SK-N-SH (cell line): ENCODE data around the gene COL4A6. TPM values are rescaled to one million over a fixed set of nuclear protein-coding genes. Genes with fewer than 3 reads are reported as not detected.

Experiments used
- CTCF ChIA-PET: fragments of 300-600, 350-600 bp; formaldehyde crosslinking; extraction: SDS; loops from one replicate; lab custom pipeline; 2021; lab: Yijun Ruan, JAX
- POLR2A ChIA-PET: fragments of 350-600 bp; sonication (Branson Sonifier 250); formaldehyde crosslinking; extraction: SDS; loops from one replicate; lab custom pipeline; 2020; ENCODE audit warnings: antibody characterized with exemption, inconsistent platforms; lab: Yijun Ruan, JAX
- DNase-seq: peaks from one replicate; pipeline ENCODE4 v3.0.0; 2012
- H2AFZ ChIP-seq: fragments of 200-600 bp; sonication (generic); 2 replicates; pipeline ENCODE4 v1.8.1; 2016; ENCODE audit warnings: antibody characterized with exemption, mild to moderate bottlenecking, low read depth
- H3F3A ChIP-seq: fragments of 200-600 bp; sonication (generic); replicated peaks from 2 replicates; pipeline ENCODE3; 2016; ENCODE audit warnings: antibody characterized with exemption, mild to moderate bottlenecking; ENCODE audit not compliant: insufficient read depth
- H3K27ac ChIP-seq, 2 experiments: fragments of 200-500 bp in 1 of 2; fragments of 200-600 bp in 1 of 2; sonication (Bioruptor generic) in 1 of 2; sonication (generic), shearing (Covaris generic) in 1 of 2; 2 replicates each; pipeline versions ENCODE4 v1.5.1 to v1.6.1; 2014 to 2016; ENCODE audit warnings: low read depth in 2 of 2, inconsistent platforms in 1 of 2, low read length in 1 of 2, mild to moderate bottlenecking in 1 of 2, mixed read lengths in 1 of 2
- H3K27me3 ChIP-seq: fragments of 200-600 bp; sonication (generic), shearing (Covaris generic); 2 replicates; pipeline ENCODE4 v1.6.1; 2016; ENCODE audit warnings: mixed run types; ENCODE audit not compliant: insufficient read depth
- H3K36me3 ChIP-seq, 2 experiments: fragments of 200-500 bp in 1 of 2; fragments of 200-600 bp in 1 of 2; sonication (Bioruptor generic) in 1 of 2; sonication (generic) in 1 of 2; replicated peaks in 1 of 2; 2 replicates each; pipeline versions ENCODE3 to v1.5.1; 2014 to 2016; ENCODE audit warnings: low read length in 1 of 2, mild to moderate bottlenecking in 1 of 2; ENCODE audit not compliant: insufficient read depth in 2 of 2, control insufficient read depth in 1 of 2
- H3K4me1 ChIP-seq, 2 experiments: fragments of 200-500 bp in 1 of 2; fragments of 200-600 bp in 1 of 2; sonication (Bioruptor generic) in 1 of 2; sonication (generic), shearing (Covaris generic) in 1 of 2; 2 replicates each; pipeline versions ENCODE4 v1.5.1 to v1.6.1; 2014 to 2016; ENCODE audit warnings: low read depth in 1 of 2, low read length in 1 of 2, mixed run types in 1 of 2; ENCODE audit not compliant: insufficient read depth in 2 of 2, control insufficient read depth in 1 of 2
- H3K4me2 ChIP-seq: fragments of 200-600 bp; sonication (generic), shearing (Covaris generic); 2 replicates; pipeline ENCODE4 v1.6.1; 2017; ENCODE audit warnings: mixed run types
- H3K4me3 ChIP-seq, 2 experiments: fragments of 200-500 bp in 1 of 2; fragments of 200-600 bp in 1 of 2; sonication (Bioruptor generic) in 1 of 2; sonication (generic), shearing (Covaris generic) in 1 of 2; 2 replicates each; pipeline versions ENCODE4 v1.5.1 to v1.8.1; 2014 to 2016; ENCODE audit warnings: low read depth in 2 of 2, inconsistent platforms in 1 of 2, low read length in 1 of 2, mild to moderate bottlenecking in 1 of 2, mixed read lengths in 1 of 2, moderate library complexity in 1 of 2
- H3K79me2 ChIP-seq: fragments of 200-600 bp; sonication (generic); 2 replicates; pipeline ENCODE4 v1.8.1; 2017; ENCODE audit warnings: mild to moderate bottlenecking; ENCODE audit not compliant: insufficient read depth
- H3K9ac ChIP-seq: fragments of 200-600 bp; sonication (generic); 2 replicates; pipeline ENCODE4 v1.6.1; 2017; ENCODE audit warnings: mixed run types
- H3K9me2 ChIP-seq: fragments of 200-600 bp; sonication (generic); 2 replicates; pipeline ENCODE4 v1.6.1; 2017; ENCODE audit warnings: mixed run types
- H3K9me3 ChIP-seq: fragments of 200-600 bp; sonication (generic); 2 replicates; pipeline ENCODE4 v1.6.1; 2017; ENCODE audit warnings: mixed run types, mild to moderate bottlenecking, moderate library complexity
- H4K20me1 ChIP-seq: fragments of 200-600 bp; sonication (generic); 2 replicates; pipeline ENCODE4 v1.6.1; 2017; ENCODE audit warnings: mild to moderate bottlenecking, mixed run types; ENCODE audit not compliant: insufficient read depth
- CHD2 ChIP-seq: fragments of 150-350 bp; IDR thresholded peaks from 2 replicates; pipeline ENCODE4 v1.6.1; 2018; ENCODE audit warnings: low read length; ENCODE audit not compliant: partially characterized antibody
- CTCF ChIP-seq: fragments of 200-600 bp; sonication (generic); IDR thresholded peaks from 2 replicates; pipeline ENCODE4 v1.6.1; 2017; ENCODE audit warnings: antibody characterized with exemption, mild to moderate bottlenecking, moderate library complexity
- ELF1 ChIP-seq: IDR thresholded peaks from 2 replicates; pipeline ENCODE4 v1.4.0; 2012
- EP300 ChIP-seq, 2 experiments: IDR thresholded peaks; 2 replicates each; pipeline versions ENCODE4 v1.4.0 to v1.6.1; 2012; ENCODE audit warnings: borderline replicate concordance in 1 of 2, low read depth in 1 of 2, low read length in 1 of 2
- EZH2phosphoT487 ChIP-seq: fragments of 200-600 bp; sonication (generic); IDR thresholded peaks from 2 replicates; pipeline ENCODE4 v1.6.1; 2017; ENCODE audit warnings: low read depth, mixed run types, mild to moderate bottlenecking, antibody characterized with exemption, moderate library complexity, borderline replicate concordance
- FOSL2 ChIP-seq: IDR thresholded peaks from 2 replicates; pipeline ENCODE4 v1.4.0; 2012; ENCODE audit warnings: low read depth, mild to moderate bottlenecking, moderate library complexity, borderline replicate concordance
- FOXJ3 ChIP-seq: sonication (generic); formaldehyde crosslinking; IDR thresholded peaks from 2 replicates; pipeline ENCODE4 v1.5.1; 2020; ENCODE audit warnings: mild to moderate bottlenecking, missing genetic modification reagents
- GATA2 ChIP-seq: sonication (generic); formaldehyde crosslinking; IDR thresholded peaks from 2 replicates; pipeline ENCODE4 v1.5.0; 2020; ENCODE audit warnings: mild to moderate bottlenecking, missing genetic modification reagents
- JUND ChIP-seq: IDR thresholded peaks from 2 replicates; pipeline ENCODE4 v1.4.0; 2012
- MEF2A ChIP-seq: IDR thresholded peaks from 2 replicates; pipeline ENCODE4 v1.4.0; 2012; ENCODE audit warnings: low read depth, borderline replicate concordance
- MXI1 ChIP-seq: IDR thresholded peaks from 2 replicates; pipeline ENCODE4 v1.6.1; 2012; ENCODE audit warnings: mild to moderate bottlenecking, low read depth, low read length, improper control_type of control experiment
- POLR2AphosphoS5 ChIP-seq: IDR thresholded peaks from 2 replicates; pipeline ENCODE4 v1.6.1; 2012; ENCODE audit warnings: low read depth, low read length
- RAD21 ChIP-seq: IDR thresholded peaks from 2 replicates; pipeline ENCODE4 v1.6.1; 2012; ENCODE audit warnings: mild to moderate bottlenecking, low read length
- RXRA ChIP-seq: IDR thresholded peaks from 2 replicates; pipeline ENCODE4 v1.4.0; 2012; ENCODE audit warnings: low read depth, mild to moderate bottlenecking, borderline replicate concordance
- TAF1 ChIP-seq: IDR thresholded peaks from 2 replicates; pipeline ENCODE4 v1.6.1; 2012; ENCODE audit warnings: low read depth, mild to moderate bottlenecking, low read length, moderate library complexity, borderline replicate concordance
- TCF12 ChIP-seq: IDR thresholded peaks from 2 replicates; pipeline ENCODE4 v1.4.0; 2012
- TEAD4 ChIP-seq: IDR thresholded peaks from 2 replicates; pipeline ENCODE4 v1.4.0; 2012; ENCODE audit warnings: mild to moderate bottlenecking, borderline replicate concordance; ENCODE audit not compliant: insufficient read depth
- USF2 ChIP-seq: fragments of 150-350 bp; IDR thresholded peaks from 2 replicates; pipeline ENCODE4 v1.6.1; 2017; ENCODE audit warnings: antibody characterized with exemption, low read length, low read depth, borderline replicate concordance
- WGBS: methylation state at CpG from one replicate; pipeline ENCODE4 v1.1.6; 2017; ENCODE audit warnings: low lambda C conversion rate; 5-methylcytosine and 5-hydroxymethylcytosine counted together
- polyA plus RNA-seq, 3 experiments: library from polyadenylated mRNA; depleted of rRNA; stranded (reverse); fragments of >200 nt; gene quantifications; 2 replicates each; pipeline ENCODE4 v1.2.3, GENCODE V29; 2012
- TF ChIP-seq, protein P1 (sequence below): fragments of 150-350 bp; IDR thresholded peaks from 2 replicates; pipeline ENCODE4 v1.6.1; 2016; ENCODE audit warnings: mild to moderate bottlenecking, low read depth, low read length

The COL4A6 gene
- polyA plus RNA-seq, 1 of the 3 experiments (the other 2 are of a cell fraction), result not detected

DNA sequence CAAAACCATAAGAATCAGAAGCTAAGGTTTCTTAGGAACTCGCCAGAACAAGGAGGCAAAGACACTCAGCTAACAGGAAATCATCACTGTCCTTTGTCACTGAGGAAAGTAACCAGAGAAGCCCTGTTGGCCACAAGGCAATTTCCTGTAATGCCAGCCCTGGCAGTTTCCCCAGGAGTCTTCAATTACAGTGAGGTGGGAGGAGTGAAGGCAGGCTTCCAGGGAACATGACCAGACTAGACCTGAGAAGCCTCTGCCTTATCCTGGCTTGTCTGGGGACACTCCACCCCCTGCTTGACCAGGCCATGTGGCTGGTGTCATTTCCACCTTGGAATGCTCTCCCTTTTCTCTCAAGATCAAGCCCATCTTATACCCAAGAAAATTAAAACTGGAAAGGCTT lies 125.3 kb downstream of the COL4A6 start:
- 11% methylated on average over 1 of the region's 1 CpG for WGBS
- Histone ChIP-seq H3K9ac (no peak overlapping the region), H3K9me2 (no peaks in the 10 kb centered on the region), H3K4me2 (no peak overlapping the region), H4K20me1 (0 out of 2 replicates have a peak, but pooled peaks cover 3% of the 10 kb centered on the region), H3K36me3 (no peaks in the 10 kb centered on the region), H3K4me1 (no peaks in the 10 kb centered on the region), H3K79me2 (no peaks in the 10 kb centered on the region), H2AFZ (no peak overlapping the region), H3K27ac (no peak overlapping the region), H3K9me3 (no peaks in the 10 kb centered on the region), H3F3A (no peaks in the 10 kb centered on the region), H3K4me3 (no peak overlapping the region), H3K27me3 (peaks cover 5% of the 10 kb centered on the region)
- ChIA-PET POLR2A (no interaction called here), CTCF (no interaction called here)
- no peak for DNase-seq
- no peak for TF ChIP-seq FOXJ3 (CRISPR knock-in tag)
- TF ChIP-seq EP300 (IDR thresholded peaks at IDR 0.05; ENCODE audit: borderline replicate concordance in 1 of 2, low read depth in 1 of 2, low read length in 1 of 2), result 0 out of 4 replicates have a peak, but pooled peaks of 1 of the 2 experiments have one; percentile 13

DNA sequence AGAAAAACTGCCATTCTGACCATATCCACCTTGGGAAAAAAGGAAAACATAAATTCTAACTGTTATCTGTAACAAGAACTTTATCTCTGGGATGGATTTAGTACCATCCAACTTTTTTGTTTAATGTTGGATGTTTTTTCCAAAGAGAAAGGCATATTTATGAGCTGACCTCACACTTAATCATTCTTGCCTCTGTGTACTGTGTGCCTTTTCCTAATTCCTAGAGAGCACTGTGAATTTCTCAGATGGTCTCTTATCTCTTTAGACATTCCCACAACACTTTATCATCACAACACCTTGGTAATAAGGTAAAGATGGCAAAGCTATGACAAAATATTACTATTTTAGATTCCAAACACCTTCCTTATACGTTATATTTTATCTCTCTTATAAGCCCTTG lies 126.2 kb downstream of the COL4A6 start:
- no peaks in the 10 kb centered on the region for H3K9me3 ChIP-seq
- H3K79me2 ChIP-seq, result no peaks in the 10 kb centered on the region
- ChIA-PET POLR2A (no interaction called here), CTCF (no interaction called here)
- DNase-seq, result no peak
- H4K20me1 ChIP-seq, result 0 out of 2 replicates have a peak, but pooled peaks cover 5% of the 10 kb centered on the region
- no peak overlapping the region for H3K9ac ChIP-seq
- H3K4me3 ChIP-seq, result no peak overlapping the region
- no peaks in the 10 kb centered on the region for H3F3A ChIP-seq
- H3K36me3 ChIP-seq, result no peaks in the 10 kb centered on the region
- H2AFZ ChIP-seq, result no peak overlapping the region
- H3K27me3 ChIP-seq, result peaks cover 11% of the 10 kb centered on the region
- H3K27ac ChIP-seq, result no peak overlapping the region
- no peak overlapping the region for H3K4me2 ChIP-seq
- no peaks in the 10 kb centered on the region for H3K4me1 ChIP-seq
- WGBS, result 3% methylated on average over 1 of the region's 1 CpG
- TF ChIP-seq, protein P1, sequence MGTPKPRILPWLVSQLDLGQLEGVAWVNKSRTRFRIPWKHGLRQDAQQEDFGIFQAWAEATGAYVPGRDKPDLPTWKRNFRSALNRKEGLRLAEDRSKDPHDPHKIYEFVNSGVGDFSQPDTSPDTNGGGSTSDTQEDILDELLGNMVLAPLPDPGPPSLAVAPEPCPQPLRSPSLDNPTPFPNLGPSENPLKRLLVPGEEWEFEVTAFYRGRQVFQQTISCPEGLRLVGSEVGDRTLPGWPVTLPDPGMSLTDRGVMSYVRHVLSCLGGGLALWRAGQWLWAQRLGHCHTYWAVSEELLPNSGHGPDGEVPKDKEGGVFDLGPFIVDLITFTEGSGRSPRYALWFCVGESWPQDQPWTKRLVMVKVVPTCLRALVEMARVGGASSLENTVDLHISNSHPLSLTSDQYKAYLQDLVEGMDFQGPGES, result no peak
- TF ChIP-seq EZH2phosphoT487 (no peak), MEF2A (no peak), EP300 (IDR thresholded peaks at IDR 0.05; ENCODE audit: borderline replicate concordance in 1 of 2, low read depth in 1 of 2, low read length in 1 of 2) (no peak)
- TF ChIP-seq, all 33 proteins: peak for 0
- no peaks in the 10 kb centered on the region for H3K9me2 ChIP-seq

GRCh38 chrX:108310506-108310905 lies 127.7 kb downstream of the COL4A6 start:
- H3K9me3 ChIP-seq, result no peaks in the 10 kb centered on the region
- H3K4me2 ChIP-seq, result no peak overlapping the region
- no peaks in the 10 kb centered on the region for H3K4me1 ChIP-seq
- DNase-seq, result no peak
- H3K4me3 ChIP-seq, result no peak overlapping the region
- WGBS, result 15% methylated on average over 1 of the region's 1 CpG
- no peaks in the 10 kb centered on the region for H3K36me3 ChIP-seq
- H3K79me2 ChIP-seq, result no peaks in the 10 kb centered on the region
- ChIA-PET CTCF (interaction anchor here (0.7 kb wide), 1 partner anchor 79 kb away, joined by 3 read pairs; no protein-coding TSS in a partner anchor), POLR2A (no interaction called here)
- H2AFZ ChIP-seq, result no peak overlapping the region
- H3K9ac ChIP-seq, result no peak overlapping the region
- H3K27me3 ChIP-seq, result peaks cover 24% of the 10 kb centered on the region
- TF ChIP-seq MXI1 (no peak), TAF1 (no peak), USF2 (no peak), RXRA (no peak), TCF12 (no peak), RAD21 (no peak), POLR2AphosphoS5 (no peak), ELF1 (no peak), GATA2 (CRISPR knock-in tag) (no peak), JUND (no peak), CTCF (no peak), CHD2 (no peak), FOSL2 (no peak), TEAD4 (no peak)
- no peaks in the 10 kb centered on the region for H3K9me2 ChIP-seq
- 0 out of 2 replicates have a peak, but pooled peaks cover 5% of the 10 kb centered on the region for H4K20me1 ChIP-seq
- no peaks in the 10 kb centered on the region for H3F3A ChIP-seq
- no peak overlapping the region for H3K27ac ChIP-seq
